ENCODE data around the gene NFILZ.
A peak's percentile ranks its signal among the peaks of the same experiment; 100 is the strongest.

NFILZ gene

GRCh38 chr19:8610041-8610935 is 20.1 kb upstream of the NFILZ start, which contains the start of gene ADAMTS10 (continued):
- TF ChIP-seq ZNF600 (tag by site-specific recombination; IDR thresholded peaks at IDR 0.05) (no peak; the same call in 1 of the 2 replicates), ZNF280C (tag by site-specific recombination; IDR thresholded peaks at IDR 0.05) (peak; percentile 77; the same call in 1 of the 2 replicates), ZNF24 (tag by site-specific recombination; IDR thresholded peaks at IDR 0.05) (no peak), ZNF133 (tag by site-specific recombination; IDR thresholded peaks at IDR 0.05) (0 out of 2 replicates have a peak, but pooled peaks have one; percentile 11), ZFHX2 (tag by site-specific recombination; conservative IDR thresholded peaks at IDR 0.05) (peak; percentile 93), ZNF48 (tag by site-specific recombination; IDR thresholded peaks at IDR 0.05) (no peak), ZNF514 (tag by site-specific recombination; IDR thresholded peaks at IDR 0.05) (0 out of 2 replicates have a peak, but pooled peaks have one; percentile 66), ZNF266 (tag by site-specific recombination; IDR thresholded peaks at IDR 0.05; ENCODE audit: low read depth) (no peak), REPIN1 (tag by site-specific recombination; IDR thresholded peaks at IDR 0.05; ENCODE audit: low read depth) (no peak), ZIC2 (tag by site-specific recombination; IDR thresholded peaks at IDR 0.05) (peak; percentile 87), PATZ1 (tag by site-specific recombination; IDR thresholded peaks at IDR 0.05) (peak; percentile 83), ZNF146 (tag by site-specific recombination; IDR thresholded peaks at IDR 0.05) (peak; percentile 22; the same call in 1 of the 2 replicates), SP3 (tag by site-specific recombination; IDR thresholded peaks at IDR 0.05) (no peak), KLF17 (tag by site-specific recombination; IDR thresholded peaks at IDR 0.05) (peak; percentile 63), ZNF558 (tag by site-specific recombination; IDR thresholded peaks at IDR 0.05) (no peak), ZNF621 (tag by site-specific recombination; IDR thresholded peaks at IDR 0.05) (no peak), ZNF513 (tag by site-specific recombination; IDR thresholded peaks at IDR 0.05) (no peak), ZNF121 (tag by site-specific recombination; IDR thresholded peaks at IDR 0.05) (no peak), ZNF214 (tag by site-specific recombination; IDR thresholded peaks at IDR 0.05; ENCODE audit: borderline replicate concordance) (no peak), ZFP3 (tag by site-specific recombination; IDR thresholded peaks at IDR 0.05; ENCODE audit: low read depth) (no peak), SCRT1 (tag by site-specific recombination; IDR thresholded peaks at IDR 0.05; ENCODE audit: borderline replicate concordance) (0 out of 2 replicates have a peak, but pooled peaks have one; percentile 22), ZBTB44 (tag by site-specific recombination; IDR thresholded peaks at IDR 0.05) (no peak), MEIS1 (CRISPR knock-in tag; IDR thresholded peaks at IDR 0.05; ENCODE audit: borderline replicate concordance) (no peak), INSM2 (tag by site-specific recombination; IDR thresholded peaks at IDR 0.05) (no peak; the same call in none of the 2 replicates), ZNF157 (tag by site-specific recombination; IDR thresholded peaks at IDR 0.05) (peak; percentile 50; the same call in 1 of the 2 replicates), OSR2 (tag by site-specific recombination; IDR thresholded peaks at IDR 0.05) (no peak), ZNF10 (tag by site-specific recombination; IDR thresholded peaks at IDR 0.05) (no peak), ZNF701 (tag by site-specific recombination; IDR thresholded peaks at IDR 0.05) (no peak), ZBTB17 (tag by site-specific recombination; IDR thresholded peaks at IDR 0.05) (peak; percentile 25; the same call in 1 of the 2 replicates)

Data from HEK293 (cell line).